GM12891 (cell line): ENCODE data around the gene ANKEF1.

Experiments
- POLR2A ChIP-seq: IDR thresholded peaks from 2 replicates; pipeline ENCODE4 v1.6.1; 2011; ENCODE audit warnings: low read depth, low read length, control low read depth
- POLR2AphosphoS5 ChIP-seq: IDR thresholded peaks from 2 replicates; pipeline ENCODE4 v1.6.1; 2011; ENCODE audit warnings: low read depth, low read length, control low read depth
- POU2F2 ChIP-seq: IDR thresholded peaks from 2 replicates; pipeline ENCODE4 v1.6.1; 2011; ENCODE audit warnings: low read depth, mild to moderate bottlenecking, control low read depth, low read length, moderate library complexity
- SPI1 ChIP-seq: IDR thresholded peaks from 2 replicates; pipeline ENCODE4 v1.6.1; 2011; ENCODE audit warnings: low read depth, low read length, control low read depth
- TAF1 ChIP-seq: IDR thresholded peaks from 2 replicates; pipeline ENCODE4 v1.6.1; 2011; ENCODE audit warnings: low read depth, low read length, control low read depth

GRCh38 chr20:10067321-10067720 lies 32.5 kb downstream of the ANKEF1 start:
- TF ChIP-seq POLR2A (no peak), POLR2AphosphoS5 (no peak), TAF1 (no peak), POU2F2 (no peak), SPI1 (no peak)
